Hypothalamus (tissue), 51 donors: ENCODE measurements around the gene NUDT1.

Source experiments
- DNase-seq, 51 donors: peaks; one replicate each; lab custom pipeline; 2025; lab: John Stamatoyannopoulos, UW

The NUDT1 gene

DNA sequence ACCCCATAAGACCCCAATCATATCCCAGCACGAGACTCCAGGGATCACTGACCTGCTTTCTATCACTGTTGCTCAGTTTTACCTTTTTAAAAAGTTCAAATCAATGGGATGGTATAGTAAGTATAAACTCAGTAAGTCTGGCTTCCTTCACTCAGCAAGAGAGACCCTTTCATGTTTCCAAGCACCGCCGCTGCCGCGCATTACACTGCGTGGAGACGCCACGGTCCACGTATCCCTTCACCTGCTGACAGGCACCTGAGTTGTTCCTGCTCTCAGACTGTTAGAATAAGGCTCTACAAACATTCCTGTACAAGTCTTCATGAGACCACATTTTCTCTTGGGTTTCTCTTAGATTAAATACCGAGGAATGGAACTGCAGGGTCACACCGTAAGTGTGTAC lies 37.6 kb upstream of the NUDT1 start:
- no peak for DNase-seq

GRCh38 chr7:2205036-2205780 lies 36.8 kb upstream of the NUDT1 start:
- no peak for DNase-seq

DNA sequence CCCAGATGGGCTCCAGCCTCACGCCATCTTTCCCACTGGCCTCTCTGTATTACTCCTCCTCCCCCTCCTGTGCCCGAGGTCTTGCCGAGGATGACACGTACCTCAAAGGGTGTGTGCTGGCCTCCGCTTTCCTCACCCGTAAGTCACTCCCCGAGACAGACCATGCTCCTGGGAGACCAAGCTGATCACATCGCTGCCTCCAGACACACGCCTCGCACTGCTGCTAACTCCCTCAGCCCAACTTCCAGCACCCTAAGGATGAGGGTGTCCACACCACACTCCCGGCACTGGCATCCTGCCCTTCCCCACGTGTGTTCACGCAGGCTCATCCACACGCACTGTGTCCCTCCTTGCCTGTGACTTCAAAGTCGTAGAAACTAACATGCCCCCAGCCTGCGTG lies 33.3 kb upstream of the NUDT1 start:
- DNase-seq = no peak

GRCh38 chr7:2209146-2209960 lies 32.7 kb upstream of the NUDT1 start:
- peak in 47 of 51 donors; percentile 15 to 87 (median 61) for DNase-seq

DNA sequence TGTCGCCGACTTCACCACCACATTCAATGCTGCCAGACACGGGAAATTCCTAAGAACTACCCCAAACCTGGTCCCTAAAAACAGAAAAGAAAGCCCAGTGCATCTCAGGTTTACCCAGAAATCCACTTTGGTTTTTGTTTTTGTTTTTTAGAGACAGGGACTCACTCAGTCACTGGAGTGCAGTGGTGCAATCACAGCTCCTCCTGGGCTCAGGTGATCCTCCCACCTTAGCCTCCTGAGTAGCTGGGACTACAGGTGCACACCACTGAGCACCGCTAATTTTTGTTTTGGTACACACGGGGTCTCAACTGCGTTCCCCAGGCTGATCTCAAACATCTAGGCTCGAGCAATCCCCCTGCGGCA lies 32.1 kb upstream of the NUDT1 start:
- no peak for DNase-seq

DNA sequence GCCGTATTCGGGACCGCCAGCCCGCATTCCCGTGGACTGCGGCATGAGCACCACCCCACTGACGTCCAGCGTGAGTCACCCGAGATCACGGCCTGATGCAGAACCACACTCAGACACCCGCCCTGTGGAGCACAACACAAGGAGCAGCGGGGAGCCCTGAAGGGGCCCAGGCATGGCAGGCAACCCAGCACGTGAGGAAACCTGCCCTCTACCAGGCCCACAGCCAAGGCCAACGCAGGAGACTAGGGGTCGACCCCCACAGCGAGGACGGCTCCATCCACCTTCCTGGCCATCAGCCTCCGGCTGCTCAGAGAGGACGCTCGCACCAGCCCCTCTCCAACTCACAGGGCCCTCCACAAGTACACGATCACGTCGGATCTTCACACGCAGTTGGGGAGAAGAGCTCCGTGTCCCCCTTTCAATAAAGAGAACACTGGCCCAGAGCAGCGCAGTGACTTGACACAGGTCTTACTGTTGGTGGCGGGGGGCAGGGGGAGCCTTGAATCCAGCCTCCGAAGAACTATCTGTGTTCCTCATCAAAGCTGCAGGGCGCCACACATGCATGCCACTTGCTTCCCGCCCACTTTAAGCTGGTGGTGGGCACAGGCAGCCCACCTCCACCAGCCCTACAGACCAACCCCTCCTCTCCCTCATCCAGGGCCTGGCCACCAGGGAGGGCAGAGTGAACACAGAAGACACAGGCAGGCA lies 31.3 kb upstream of the NUDT1 start:
- no peak for DNase-seq

DNA sequence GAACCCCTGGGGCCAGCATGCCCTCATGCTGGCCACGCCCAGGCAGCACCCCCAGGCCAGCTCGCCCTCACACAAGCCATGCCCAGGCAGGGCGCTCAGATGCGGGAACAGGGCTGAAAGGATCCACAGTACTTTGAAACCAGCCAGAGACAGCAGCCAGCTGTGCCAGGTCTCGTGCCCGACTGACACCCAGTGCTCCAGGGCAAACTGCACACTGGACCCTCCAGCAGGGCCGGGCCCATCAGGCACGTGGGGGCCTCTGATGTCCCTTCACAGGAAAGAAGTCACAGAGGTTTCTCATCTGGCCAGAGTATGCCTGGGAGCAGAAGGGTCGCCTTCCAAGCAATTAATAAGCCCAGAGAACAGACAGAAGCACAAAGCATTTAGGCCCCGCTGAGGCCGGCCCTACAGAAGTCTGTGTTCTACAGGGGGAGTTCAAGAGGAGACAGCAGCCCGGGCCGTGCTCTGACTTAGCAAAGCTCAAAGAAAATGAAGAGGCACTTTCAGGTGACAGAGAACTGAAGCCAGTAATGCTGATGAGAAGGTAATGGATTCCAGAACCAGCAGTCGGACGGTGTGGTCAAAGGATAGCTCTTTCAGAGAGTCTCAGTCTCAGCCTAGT lies 30.7 kb upstream of the NUDT1 start:
- no peak for DNase-seq

DNA sequence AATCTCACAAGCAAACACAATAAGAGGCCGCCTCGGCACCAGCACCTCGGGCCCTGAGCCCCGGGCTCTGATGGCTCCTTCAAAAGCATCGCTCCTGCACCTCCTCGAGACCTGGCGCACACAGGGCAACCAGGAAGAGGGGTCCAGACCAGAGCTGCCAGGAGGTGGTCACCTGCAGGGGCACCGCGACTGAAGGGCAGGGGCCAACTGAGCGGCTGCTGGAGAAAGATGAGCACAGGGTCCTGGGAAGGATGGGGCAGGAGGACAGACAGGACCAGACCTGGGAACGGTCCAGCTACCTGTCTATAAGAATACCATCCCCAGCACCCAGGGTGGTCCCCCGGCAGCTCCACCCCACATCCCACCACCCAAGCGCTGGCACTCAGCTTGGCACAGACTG lies 30.1 kb upstream of the NUDT1 start:
- DNase-seq = no peak

DNA sequence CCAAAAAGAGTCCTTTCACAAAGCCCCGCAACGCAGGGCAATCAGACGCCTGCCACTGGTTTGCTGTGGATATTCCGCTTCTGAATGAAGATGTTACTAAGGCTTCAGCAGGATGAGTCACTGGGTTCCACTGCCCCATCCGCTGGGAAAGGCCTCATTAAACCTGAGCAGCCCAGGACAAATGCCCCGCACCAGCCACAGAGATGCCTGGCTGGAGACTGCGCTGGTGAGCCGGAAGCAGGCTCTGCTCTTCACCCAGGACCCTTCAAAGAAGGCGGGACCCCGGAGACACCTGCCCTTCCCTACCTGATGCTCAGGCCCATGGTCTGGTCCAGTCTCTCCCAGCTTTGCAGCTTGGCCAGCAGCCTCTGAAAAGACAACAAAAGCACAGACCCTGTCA lies 29.1 kb upstream of the NUDT1 start:
- no peak for DNase-seq

GRCh38 chr7:2213551-2214215 lies 28.3 kb upstream of the NUDT1 start:
- no peak for DNase-seq

GRCh38 chr7:2214636-2215035 lies 27.4 kb upstream of the NUDT1 start:
- peak in 1 of 51 donors; percentile 32 for DNase-seq

DNA sequence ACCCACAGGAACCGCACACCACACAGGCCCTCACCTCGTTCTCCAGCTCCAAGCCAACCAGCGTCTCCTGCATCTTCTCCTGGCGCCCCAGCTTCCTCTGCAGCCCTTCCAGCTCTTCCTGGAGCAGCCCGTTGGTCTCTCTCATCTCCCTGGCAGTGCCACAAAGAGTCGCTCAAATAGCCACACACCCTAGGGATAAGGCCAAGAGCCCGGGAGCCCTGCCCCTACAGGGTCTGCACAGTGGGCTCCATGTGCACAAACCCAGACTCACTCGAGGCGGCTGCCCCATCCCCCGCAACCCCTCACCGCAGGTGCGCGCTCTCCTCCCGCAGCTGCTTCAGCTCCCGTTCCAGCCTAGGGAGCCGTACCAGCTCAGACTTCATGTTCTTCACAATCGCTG lies 26.2 kb upstream of the NUDT1 start:
- no peak for DNase-seq

DNA sequence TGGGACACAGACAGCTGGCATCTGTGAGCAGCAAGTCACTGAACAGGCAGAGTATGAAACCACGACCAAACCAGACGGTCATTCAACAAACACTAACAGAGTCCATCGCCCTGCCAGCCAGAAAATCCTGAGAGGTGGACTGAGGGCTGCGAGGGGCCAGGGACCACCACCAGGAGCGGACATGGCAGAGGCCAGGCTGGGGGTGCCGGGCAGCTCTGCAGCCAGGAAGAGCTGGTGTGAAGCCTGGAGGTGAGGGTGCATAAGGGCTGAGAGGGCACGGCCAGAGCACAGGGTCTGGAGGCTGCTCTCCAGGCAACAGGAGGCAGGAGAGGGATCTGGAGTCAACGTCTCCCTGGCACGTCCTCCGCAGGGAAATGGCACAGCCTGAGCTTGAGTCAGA lies 24.8 kb upstream of the NUDT1 start:
- DNase-seq = no peak

DNA sequence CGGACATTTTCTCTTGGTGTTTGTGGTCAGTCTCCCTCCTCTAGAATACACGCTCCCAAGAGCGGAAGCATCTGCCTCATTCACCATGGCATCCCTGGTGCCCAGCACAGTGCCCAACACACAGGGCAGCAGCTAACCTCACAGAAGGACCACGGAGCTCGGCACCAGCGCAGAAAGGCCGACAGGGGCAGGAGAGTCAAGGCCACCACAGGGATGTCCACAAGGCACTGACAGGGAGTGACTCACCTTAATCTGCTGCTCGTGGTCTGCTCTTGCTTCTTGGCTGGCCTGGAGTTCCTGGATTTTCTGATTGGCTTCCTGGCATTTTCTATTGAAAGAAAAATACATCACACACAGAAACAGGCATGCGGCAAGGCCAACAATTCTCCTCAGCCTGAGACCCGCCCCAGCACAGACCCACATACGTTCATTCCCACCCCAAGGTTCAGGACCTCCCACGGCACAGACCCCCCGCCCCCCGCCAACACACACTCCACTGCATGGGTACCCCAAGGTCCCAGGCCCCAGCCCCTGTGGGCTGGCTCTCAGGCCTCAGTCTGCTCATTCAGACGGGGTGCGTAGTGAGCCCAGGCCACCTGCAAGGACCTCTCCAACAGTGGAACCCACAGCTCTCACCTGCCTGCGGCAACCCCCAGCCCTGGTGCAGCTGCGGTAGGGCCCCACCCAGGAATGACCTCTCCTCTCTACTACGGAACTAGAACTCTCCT lies 24.1 kb upstream of the NUDT1 start:
- no peak for DNase-seq

- no peak for DNase-seq
Observed at GRCh38 chr7:2218444-2218785, 23.6 kb upstream of the NUDT1 start.

- DNase-seq = no peak
Observed at GRCh38 chr7:2219136-2219535, 22.9 kb upstream of the NUDT1 start.

DNA sequence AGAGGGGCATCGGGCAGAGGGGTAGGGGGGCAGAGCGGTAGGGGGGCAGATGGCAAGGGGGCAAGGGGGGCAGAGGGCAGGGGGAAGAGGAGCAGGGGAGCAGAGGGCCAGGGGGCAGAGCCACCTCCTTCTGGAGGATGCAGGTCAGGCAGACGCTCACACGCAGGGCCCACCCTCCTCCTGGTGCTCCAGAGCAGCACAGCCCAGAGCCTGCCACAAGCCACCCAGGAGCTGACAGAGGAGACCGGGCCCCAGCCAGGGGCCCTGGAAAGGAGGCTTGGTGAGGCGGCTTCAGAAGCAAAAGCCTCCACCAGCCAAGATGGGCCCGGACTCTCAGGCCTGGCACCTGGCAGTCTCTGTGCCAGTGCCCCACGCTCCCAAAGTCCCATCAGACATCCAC lies 22.4 kb upstream of the NUDT1 start:
- DNase-seq = no peak

DNA sequence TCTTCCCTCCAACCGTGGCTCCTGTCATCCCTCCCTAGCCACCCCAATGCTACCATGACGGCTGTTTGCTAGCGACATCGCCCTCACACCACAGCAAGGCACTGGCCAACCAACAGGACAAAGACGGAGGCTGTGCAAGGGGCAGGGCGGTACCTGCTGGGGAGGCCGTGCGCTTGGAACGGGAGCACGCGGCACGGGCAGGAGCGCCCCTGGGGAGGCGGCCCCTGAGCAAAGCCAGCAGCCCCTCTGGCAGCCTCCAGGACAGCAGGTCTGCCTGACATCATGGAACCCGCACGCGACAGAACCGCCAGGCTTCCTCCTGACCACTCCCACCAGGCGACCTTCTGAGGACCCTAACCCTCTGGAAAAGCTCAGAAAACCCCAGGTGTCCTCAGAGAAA lies 22.0 kb upstream of the NUDT1 start:
- no peak for DNase-seq

DNA sequence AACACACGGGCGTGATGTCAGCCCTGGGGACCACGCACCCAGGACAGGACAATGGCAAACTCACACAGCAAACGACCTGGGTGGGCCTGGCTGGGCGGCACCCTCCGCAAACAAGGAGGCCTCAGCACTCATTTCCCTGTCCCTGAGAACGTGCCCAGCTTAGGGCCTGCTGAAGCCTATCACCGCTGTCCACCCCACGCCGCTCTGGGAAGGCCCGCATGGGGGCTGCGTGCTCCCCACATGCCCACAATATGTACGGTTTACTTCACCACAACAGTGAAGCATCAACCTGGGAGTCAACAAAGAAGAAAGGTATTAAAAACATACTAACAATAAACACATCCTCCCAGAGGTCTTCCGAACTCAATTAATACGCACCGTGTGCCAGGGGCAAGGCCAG lies 21.5 kb upstream of the NUDT1 start:
- no peak for DNase-seq

GRCh38 chr7:2220954-2221353 lies 21.1 kb upstream of the NUDT1 start:
- no peak for DNase-seq
